ENCODE measurements around the gene WDR1. TPM values are rescaled to one million over a fixed set of nuclear protein-coding genes. Genes with fewer than 3 reads are reported as not detected.

Gene WDR1
- total and polyA plus RNA-seq, 2 donors (not counting 3 experiments of a cell fraction or from before 2014, with no cell fraction given) = 590 to 660 TPM

GRCh38 chr4:10157478-10158332, 41.1 kb upstream of the WDR1 start:
- POLR2A ChIA-PET = interaction anchor here (2.1 kb wide), 1 partner anchor 40 kb away, joined by 17 read pairs; the partner anchor contains the start of gene WDR1
- H3K9me1 ChIP-seq (replicated peaks; ENCODE audit: control insufficient read depth, extremely low read depth, insufficient read depth, low read length) = no peaks in the 10 kb centered on the region
- no peaks in the 10 kb centered on the region for H3K9me3 ChIP-seq (replicated peaks; ENCODE audit: control insufficient read depth, insufficient read depth, low read length)
- DNase-seq (ENCODE audit: low read depth, low spot score) (peak; percentile 74), FAIRE-seq (peak; percentile 96)
- no peaks in the 10 kb centered on the region for H3K79me2 ChIP-seq (ENCODE audit: control insufficient read depth, insufficient read depth, low read length)
- no peak overlapping the region for H3K4me3 ChIP-seq (replicated peaks in 1 of 3; ENCODE audit: insufficient read depth in 1 of 3, low read depth in 1 of 3, low read length in 3 of 3)
- no peaks in the 10 kb centered on the region for H4K20me1 ChIP-seq (replicated peaks; ENCODE audit: control insufficient read depth, extremely low read depth, insufficient read depth, low read length)
- no peaks in the 10 kb centered on the region for H3K36me3 ChIP-seq (ENCODE audit: control insufficient read depth in 2 of 2, extremely low read depth in 1 of 2, insufficient read depth in 2 of 2, low read length in 2 of 2)
- CTCF ChIA-PET = interaction anchor here (0.6 to 6.0 kb wide), 49 partner anchors 9 to 544 kb away, joined by 3 to 136 read pairs (median 5); partner anchors contain the start of genes WDR1 and ZNF518B
- no TSS peak for BruUV-seq (replicated peaks)
- H3K27ac ChIP-seq (ENCODE audit: insufficient read depth, low read depth, low read length) = no peak overlapping the region
- TF ChIP-seq, protein P1, sequence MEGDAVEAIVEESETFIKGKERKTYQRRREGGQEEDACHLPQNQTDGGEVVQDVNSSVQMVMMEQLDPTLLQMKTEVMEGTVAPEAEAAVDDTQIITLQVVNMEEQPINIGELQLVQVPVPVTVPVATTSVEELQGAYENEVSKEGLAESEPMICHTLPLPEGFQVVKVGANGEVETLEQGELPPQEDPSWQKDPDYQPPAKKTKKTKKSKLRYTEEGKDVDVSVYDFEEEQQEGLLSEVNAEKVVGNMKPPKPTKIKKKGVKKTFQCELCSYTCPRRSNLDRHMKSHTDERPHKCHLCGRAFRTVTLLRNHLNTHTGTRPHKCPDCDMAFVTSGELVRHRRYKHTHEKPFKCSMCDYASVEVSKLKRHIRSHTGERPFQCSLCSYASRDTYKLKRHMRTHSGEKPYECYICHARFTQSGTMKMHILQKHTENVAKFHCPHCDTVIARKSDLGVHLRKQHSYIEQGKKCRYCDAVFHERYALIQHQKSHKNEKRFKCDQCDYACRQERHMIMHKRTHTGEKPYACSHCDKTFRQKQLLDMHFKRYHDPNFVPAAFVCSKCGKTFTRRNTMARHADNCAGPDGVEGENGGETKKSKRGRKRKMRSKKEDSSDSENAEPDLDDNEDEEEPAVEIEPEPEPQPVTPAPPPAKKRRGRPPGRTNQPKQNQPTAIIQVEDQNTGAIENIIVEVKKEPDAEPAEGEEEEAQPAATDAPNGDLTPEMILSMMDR (IDR thresholded peaks at IDR 0.05; ENCODE audit: extremely low read depth in 1 of 2, insufficient read depth in 1 of 2, low read depth in 1 of 2, low read length in 2 of 2) = peak; percentile 79 to 82
- TF ChIP-seq MYC (IDR thresholded peaks at IDR 0.05; ENCODE audit: low read depth, low read length) (no peak), POLR2A (IDR thresholded peaks at IDR 0.05; ENCODE audit: low read depth, low read length) (no peak), EZH2 (IDR thresholded peaks at IDR 0.05; ENCODE audit: borderline replicate concordance, low read depth, low read length, severe bottlenecking) (no peak)
- TF ChIP-seq, protein P2, sequence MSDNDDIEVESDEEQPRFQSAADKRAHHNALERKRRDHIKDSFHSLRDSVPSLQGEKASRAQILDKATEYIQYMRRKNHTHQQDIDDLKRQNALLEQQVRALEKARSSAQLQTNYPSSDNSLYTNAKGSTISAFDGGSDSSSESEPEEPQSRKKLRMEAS (IDR thresholded peaks at IDR 0.05; ENCODE audit: insufficient read depth, insufficient read length) = no peak
- H2AFZ ChIP-seq (ENCODE audit: low read depth, low read length) = no peak overlapping the region
- peaks cover 2 to 7% of the 10 kb centered on the region in 2 experiments for H3K27me3 ChIP-seq (ENCODE audit: control insufficient read depth in 2 of 2, insufficient read depth in 2 of 2, low read length in 2 of 2)
- intact Hi-C loops (cut with micrococcal nuclease) (loop anchor here (1.0 to 5.0 kb wide), 6 partner anchors 35 to 392 kb away; no protein-coding TSS in a partner anchor), dilution Hi-C loops (cut with MboI; ENCODE audit: extremely low pct_ligation_motif_present, low sequenced_read_pairs) (loop anchor here (25.0 kb wide), 1 partner anchor 380 kb away; no protein-coding TSS in a partner anchor)
- no peaks in the 10 kb centered on the region for H3K4me1 ChIP-seq (ENCODE audit: control insufficient read depth, extremely low read depth, insufficient read depth, low read length)
- H3K4me2 ChIP-seq (ENCODE audit: insufficient read depth, low read length) = no peak overlapping the region
- H3K9ac ChIP-seq (replicated peaks; ENCODE audit: extremely low read depth, insufficient read depth, low read length) = no peak overlapping the region
